Measurements from ENCODE around the gene SLC16A14.

The SLC16A14 gene

DNA sequence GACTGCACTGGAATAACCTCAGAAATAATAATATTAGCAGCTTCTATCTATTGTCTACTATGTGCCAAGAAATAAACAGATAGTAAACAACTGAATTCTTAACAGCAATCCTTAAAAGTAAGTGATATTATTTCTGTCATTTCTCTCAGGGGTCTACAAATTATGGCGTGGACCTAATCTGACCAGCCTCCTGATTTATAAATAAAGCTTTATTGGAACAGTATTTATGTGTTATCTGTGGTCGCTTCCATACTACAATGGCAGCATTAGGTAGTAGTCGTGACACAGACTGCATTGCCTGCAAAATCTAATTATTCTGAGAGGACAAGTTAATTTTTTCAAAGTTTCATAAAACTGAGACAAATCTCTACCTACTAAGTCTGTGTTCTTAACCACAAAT is 49.0 kb downstream of the SLC16A14 start:
- DNase-seq, result no peak

DNA sequence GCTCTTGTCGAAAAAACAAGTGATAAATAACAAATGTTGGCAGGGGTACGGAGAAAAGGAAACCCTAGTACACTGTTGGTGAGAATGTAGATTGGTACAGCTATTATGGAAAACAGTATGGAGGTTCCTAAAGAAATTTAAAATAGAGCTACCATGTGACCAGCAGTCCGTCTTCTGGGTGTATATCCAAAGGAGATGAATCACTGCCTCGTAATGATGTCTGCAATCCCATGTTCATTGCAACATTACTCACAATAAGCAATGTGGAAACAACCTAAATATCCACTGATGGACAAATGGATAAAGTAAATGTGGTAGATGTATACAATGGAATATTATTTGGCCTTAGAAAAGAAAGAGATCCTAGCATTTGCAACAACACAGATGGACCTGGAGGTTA is 50.6 kb downstream of the SLC16A14 start:
- no peak for DNase-seq

DNA sequence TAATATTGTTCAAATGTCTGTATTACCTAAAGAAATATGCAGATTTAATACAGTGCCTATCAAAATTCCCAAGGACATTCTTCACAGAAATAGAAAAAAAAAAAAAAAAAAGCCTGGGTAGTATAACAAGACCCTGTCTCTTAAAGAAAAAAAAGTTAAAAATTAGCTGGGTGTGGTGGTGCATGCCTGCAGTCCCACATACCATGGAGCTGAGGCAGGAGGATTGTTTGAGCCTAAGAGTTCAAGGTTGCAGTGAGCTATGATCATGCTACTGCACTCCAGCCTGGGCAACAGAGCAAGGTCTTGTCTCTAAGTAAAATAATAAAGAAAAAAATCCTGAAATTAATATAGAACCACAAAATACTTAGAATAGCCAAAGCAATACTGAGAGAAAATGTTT is 51.9 kb downstream of the SLC16A14 start:
- no peak for DNase-seq

DNA sequence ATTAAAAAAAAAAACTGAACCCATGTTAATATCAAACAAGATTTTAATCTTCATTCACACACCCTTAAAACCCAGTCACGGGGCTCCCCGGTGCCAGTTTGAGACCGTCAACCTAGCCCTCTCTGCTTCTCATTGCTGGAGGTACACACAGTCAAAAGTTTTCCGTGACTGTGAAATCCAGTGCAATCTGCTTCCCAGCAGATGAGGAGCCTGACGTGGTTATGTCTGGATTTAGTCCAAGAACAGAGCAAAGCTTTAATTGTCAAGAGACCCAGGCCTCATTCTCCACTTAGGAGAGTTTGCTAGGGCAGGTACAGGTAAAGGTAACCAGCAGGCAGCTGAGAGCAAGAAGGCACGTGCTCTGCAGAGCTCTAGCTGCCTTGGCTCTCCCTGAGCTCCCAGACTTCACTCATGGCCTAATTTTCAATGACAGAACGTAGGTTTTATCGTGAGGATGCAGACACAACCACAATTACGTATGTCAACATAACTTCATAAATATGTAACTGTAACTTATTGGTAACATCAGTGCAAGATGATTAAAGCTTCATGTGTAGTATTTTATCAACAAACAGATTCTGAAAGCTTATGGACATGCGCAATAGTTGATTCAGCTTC is 56.3 kb downstream of the SLC16A14 start:
- DNase-seq, result no peak

DNA sequence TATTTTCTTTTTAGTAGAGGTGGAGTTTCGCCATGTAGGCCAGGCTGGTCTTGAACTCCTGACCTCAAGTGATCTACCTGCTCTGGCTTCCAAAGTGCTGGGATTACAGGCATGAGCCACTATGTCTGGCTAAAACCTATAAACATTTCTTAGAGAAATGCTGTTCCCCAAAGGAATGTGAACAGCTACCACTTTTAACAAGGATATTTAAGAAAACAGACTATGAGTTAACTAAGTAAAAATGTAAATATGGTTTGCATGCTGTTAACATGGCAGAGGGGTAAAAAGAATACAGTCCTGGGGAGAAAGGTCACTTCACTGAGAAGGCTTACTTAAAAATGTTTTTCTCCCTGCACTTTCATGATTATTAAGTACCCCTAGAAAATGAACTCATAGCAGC is 57.1 kb downstream of the SLC16A14 start:
- no peak for DNase-seq

DNA sequence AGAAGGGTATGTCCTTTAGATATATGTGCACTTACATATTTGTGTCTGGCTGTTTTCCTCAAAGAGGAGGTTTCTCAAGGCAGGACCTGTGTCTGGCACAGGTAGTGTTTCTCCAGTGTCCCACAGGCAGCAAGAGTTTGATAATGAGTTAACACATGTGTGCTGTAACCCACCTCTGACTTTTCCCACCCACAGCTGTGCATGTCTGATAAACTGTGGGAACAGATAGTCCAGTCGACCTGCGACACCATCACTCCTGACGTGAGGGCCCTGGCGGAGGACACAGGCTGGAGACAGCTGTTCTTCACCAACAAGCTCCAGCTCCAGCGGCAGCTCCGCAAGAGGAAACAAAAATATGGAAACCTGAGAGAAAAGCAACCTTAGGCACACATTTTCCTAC is 58.2 kb downstream of the SLC16A14 start:
- no peak for DNase-seq

DNA sequence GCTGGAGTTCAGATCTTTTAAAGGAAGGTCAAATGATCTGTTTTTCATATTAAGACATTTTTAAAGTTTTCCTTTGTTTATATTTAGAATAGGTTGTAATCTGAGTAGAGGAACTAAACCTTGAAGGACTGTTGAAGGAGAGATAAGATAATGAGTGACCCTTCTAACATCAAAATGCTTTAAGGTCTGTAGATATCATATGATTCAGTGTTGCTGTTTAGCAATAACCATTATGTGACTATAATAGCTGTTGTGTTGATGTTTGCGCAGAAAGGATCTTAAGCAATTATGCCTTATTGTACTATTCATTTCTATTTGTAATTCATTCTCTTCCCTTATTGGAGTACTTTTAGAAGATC is 60.0 kb downstream of the SLC16A14 start:
- DNase-seq, result no peak

DNA sequence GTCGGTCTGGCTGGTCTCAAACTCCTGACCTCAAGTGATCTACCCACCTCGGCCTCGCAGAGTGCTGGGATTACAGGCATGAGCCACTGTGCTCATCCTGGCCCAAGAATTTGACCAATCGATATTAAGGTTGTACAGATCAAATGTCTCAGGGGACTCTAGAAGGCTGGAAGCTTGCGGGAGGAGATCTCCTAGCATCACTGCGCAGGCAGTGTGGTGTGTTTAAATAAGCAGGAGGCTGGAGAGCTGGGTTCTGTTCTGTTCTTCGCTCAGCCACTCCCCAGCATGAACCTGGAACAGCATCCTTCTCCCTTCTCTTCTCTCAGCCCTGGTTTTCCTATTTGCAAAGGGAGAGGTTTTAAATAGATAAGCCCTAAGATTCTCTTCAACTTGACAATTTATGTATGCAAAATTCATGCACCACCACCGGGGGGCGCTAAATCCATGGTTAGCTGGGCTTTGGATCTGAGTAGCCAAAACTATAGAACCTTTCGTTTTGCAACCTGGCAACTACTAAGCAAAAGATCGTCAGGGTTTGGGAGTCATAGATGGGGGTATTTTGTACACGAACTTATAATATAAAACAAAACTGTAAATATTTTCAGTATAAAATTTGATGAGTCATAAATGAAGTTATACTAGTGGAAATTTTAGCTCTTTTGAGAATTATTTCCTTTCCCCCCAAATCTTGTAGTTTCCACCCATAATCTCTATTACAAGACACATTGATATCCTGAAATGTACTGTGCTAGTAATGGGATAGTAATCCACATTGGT is 60.6 kb downstream of the SLC16A14 start:
- peak; percentile 17 for DNase-seq

DNA sequence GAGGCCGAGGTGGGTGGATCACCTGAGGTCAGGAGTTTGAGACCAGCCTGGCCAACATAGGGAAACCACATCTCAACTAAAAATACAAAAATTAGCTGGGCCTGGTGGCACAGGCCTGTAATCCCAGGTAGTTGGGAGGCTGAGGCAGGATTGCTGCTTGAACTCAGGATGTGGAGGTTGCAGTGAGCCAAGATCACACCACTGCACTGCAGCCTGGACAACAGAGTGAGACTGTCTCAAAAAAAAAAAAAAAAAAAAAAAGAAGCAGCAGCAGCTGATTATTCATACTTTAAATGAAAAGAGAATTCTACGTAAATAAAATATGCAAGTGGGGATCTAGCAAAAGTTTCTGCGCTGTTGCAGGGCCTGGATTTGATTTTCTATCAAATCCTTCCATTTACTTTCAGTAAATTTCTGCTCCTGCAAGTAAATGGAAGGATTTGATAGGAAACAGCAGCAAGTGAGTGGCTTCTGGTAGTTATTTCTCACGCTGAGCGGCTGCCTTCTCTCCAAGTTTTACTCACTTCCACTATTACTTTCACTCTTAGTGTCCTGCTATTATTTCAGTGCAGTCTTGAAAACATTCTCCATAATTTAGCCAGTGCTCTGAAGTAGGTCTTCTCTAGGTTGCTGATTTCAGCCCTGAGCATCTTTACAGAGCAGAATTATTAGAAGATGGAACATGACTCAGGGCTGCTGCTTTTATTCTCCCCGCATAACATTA is 68.4 kb downstream of the SLC16A14 start:
- DNase-seq, result no peak

DNA sequence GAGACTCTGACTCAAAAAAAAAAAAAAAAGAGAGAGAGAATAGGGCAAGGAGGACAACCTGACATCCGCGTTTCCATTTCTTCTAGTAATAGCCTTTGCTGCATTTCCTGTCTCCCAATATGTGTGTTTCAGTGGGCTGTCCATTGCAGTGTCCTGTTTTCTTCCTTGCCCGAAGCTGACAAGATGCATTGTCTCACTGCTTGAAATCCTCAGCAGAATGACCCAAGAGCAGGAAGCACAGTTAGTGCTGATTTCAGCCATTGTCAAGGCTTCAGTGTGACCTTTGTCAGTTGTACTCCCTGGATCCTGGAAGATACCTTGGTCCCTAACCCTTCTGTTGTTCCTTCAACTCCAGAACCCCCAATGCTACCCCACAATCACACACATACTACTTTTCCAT is 71.2 kb downstream of the SLC16A14 start:
- no peak for DNase-seq

DNA sequence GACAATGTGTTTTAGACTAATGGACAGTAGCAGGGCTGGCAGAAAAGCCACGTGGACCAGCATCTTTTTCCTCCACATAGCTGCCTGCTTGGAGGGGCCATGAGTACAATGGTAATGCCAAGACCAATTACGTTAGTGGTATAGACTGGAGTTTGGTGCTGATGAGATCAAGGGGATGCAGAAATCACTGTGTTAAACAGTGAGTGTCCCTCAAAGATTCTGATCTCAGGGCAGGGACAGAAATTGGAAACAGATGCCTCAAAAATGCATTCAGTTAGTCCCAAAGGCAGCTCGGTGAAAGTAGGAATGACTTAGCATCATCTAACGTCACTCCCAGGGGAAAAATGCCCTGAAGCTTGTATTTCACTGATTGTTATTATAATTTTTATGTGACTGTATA is 72.4 kb downstream of the SLC16A14 start:
- DNase-seq, result peak; percentile 66

DNA sequence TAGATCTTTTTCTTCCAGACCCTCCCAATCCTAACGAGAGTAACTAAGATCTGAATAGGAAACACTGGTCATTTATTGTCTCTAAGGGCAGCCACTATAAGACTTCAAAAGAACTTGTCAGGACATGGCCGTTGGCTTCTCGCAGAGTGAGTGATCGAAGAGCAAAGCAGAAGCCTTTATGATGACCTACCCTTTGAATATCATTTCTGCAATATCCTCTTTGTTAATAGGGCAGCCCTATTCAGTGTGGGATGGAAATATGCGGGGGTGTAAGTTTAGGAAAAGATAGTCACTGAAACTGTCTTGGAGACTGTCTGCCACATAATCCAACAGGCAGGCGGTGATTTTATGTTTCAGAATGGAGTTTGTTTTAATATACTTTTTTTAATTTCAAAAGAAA is 75.5 kb downstream of the SLC16A14 start:
- DNase-seq, result no peak

Data from amniotic stem cell (primary cell).